Esophagus squamous epithelium (tissue), 5 donors: ENCODE results near the gene CASK. TPM values are rescaled to one million over a fixed set of nuclear protein-coding genes. Genes with fewer than 3 reads are reported as not detected.

Source experiments
- DNase-seq: peaks from one replicate; lab custom pipeline; 2025; lab: John Stamatoyannopoulos, UW
- H3K27ac ChIP-seq, 4 donors: fragments of 200-600 bp; sonication (generic); one replicate each; pipeline ENCODE4 v1.5.1; 2016 to 2019; ENCODE audit warnings: mild to moderate bottlenecking in 1 of 4
- H3K27me3 ChIP-seq, 4 donors: fragments of 200-600 bp; sonication (generic); 1 replicate in 3 of 4; 2 replicates in 1 of 4; pipeline versions ENCODE4 v1.5.1 to v1.6.0; 2017 to 2021; ENCODE audit warnings: antibody characterized with exemption in 1 of 4
- H3K36me3 ChIP-seq, 3 donors: fragments of 200-600 bp; sonication (generic); one replicate each; pipeline ENCODE4 v1.5.1; 2016 to 2019
- H3K4me1 ChIP-seq, 3 donors: fragments of 200-600 bp; sonication (generic); one replicate each; pipeline ENCODE4 v1.5.1; 2017 to 2019
- H3K4me3 ChIP-seq, 4 donors: fragments of 200-600 bp; sonication (generic); 1 replicate in 3 of 4; 2 replicates in 1 of 4; pipeline ENCODE4 v1.5.1; 2016 to 2019; ENCODE audit warnings: mild to moderate bottlenecking in 2 of 4, moderate library complexity in 1 of 4
- H3K9me3 ChIP-seq, 3 donors: fragments of 200-600 bp; sonication (generic); one replicate each; pipeline ENCODE4 v1.5.1; 2016 to 2019
- POLR2A ChIP-seq, 4 donors: fragments of 450-650 bp; IDR thresholded peaks; one replicate each; pipeline ENCODE4 v1.6.1; 2017; ENCODE audit warnings: antibody characterized with exemption in 4 of 4, mild to moderate bottlenecking in 4 of 4, moderate library complexity in 3 of 4
- WGBS, 2 donors: methylation state at CpG; one replicate each; pipeline ENCODE4 v1.1.5; 2018; 5-methylcytosine and 5-hydroxymethylcytosine counted together
- intact Hi-C: fragments of 100-400 bp; cut with DNase I; formaldehyde crosslinking; loops from one replicate; pipeline ENCODE4 v1.15.0; 2022
- total RNA-seq, 4 donors: library from RNA; depleted of rRNA; stranded (reverse); fragments of >200 nt; gene quantifications; one replicate each; pipeline ENCODE4 v1.1.0, GENCODE V29; 2016
- TF ChIP-seq, protein P1 (sequence below), 6 experiments: fragments of 450-650 bp in 4 of 6; fragments of 200-600 bp in 2 of 6; sonication (generic) in 2 of 6; IDR thresholded peaks; one replicate each; pipeline ENCODE4 v1.5.1; 2016 to 2019; ENCODE audit warnings: antibody characterized with exemption in 6 of 6, mild to moderate bottlenecking in 4 of 6, moderate library complexity in 4 of 6
- donor health status: DM: yes; HTN: yes; CAD: no.

The CASK gene
- total RNA-seq, 4 donors from 2014 or later: 32.3 to 57.4 (median 36.0) TPM

- Histone ChIP-seq H3K4me1 (no peaks in the 10 kb centered on the region), H3K9me3 (no peaks in the 10 kb centered on the region), H3K4me3 (no peak overlapping the region), H3K27ac (no peak overlapping the region), H3K27me3 (no peaks in the 10 kb centered on the region), H3K36me3 (no peaks in the 10 kb centered on the region)
- DNase-seq: no peak
- no peak for TF ChIP-seq POLR2A (IDR thresholded peaks at IDR 0.05)
- TF ChIP-seq, protein P1, sequence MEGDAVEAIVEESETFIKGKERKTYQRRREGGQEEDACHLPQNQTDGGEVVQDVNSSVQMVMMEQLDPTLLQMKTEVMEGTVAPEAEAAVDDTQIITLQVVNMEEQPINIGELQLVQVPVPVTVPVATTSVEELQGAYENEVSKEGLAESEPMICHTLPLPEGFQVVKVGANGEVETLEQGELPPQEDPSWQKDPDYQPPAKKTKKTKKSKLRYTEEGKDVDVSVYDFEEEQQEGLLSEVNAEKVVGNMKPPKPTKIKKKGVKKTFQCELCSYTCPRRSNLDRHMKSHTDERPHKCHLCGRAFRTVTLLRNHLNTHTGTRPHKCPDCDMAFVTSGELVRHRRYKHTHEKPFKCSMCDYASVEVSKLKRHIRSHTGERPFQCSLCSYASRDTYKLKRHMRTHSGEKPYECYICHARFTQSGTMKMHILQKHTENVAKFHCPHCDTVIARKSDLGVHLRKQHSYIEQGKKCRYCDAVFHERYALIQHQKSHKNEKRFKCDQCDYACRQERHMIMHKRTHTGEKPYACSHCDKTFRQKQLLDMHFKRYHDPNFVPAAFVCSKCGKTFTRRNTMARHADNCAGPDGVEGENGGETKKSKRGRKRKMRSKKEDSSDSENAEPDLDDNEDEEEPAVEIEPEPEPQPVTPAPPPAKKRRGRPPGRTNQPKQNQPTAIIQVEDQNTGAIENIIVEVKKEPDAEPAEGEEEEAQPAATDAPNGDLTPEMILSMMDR (IDR thresholded peaks at IDR 0.05): no peak
- intact Hi-C loops: no loop called here
- whole genome bisulfite sequencing, 2 donors: 58 to 100% methylated on average over 1 to 3 of the region's 3 CpGs
Observed at GRCh38 chrX:41824551-41824950, 98.8 kb downstream of the CASK start.

DNA sequence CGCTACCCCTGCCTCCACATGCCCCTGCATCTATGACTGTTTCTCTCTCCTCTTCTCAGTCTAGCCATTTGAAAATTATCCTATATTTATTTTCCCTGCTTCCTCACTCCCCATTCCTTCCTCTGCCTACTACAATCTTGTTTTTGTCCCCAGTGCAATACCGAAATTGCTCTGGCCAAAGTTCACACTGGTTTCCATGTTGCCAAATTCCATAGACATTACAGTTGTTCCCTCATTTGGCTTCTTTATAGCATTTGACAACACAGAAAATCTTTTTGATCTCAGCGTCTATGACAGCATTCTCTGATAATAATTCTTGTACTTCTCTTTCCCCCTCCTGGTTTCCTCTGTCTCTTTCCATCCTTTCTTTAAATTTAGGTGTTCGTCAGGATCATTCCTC, 100.0 kb downstream of the CASK start:
- Histone ChIP-seq H3K4me3 (no peak overlapping the region), H3K36me3 (no peaks in the 10 kb centered on the region), H3K9me3 (no peaks in the 10 kb centered on the region), H3K4me1 (no peaks in the 10 kb centered on the region), H3K27me3 (peaks cover 0 to under 1% (median 0%) of the 10 kb centered on the region in 4 donors), H3K27ac (no peak overlapping the region)
- no peak for TF ChIP-seq POLR2A (IDR thresholded peaks at IDR 0.05)
- TF ChIP-seq, protein P1 (IDR thresholded peaks at IDR 0.05): no peak
- 65 to 81% methylated on average over 4 of the region's 4 CpGs for WGBS, 2 donors
- no peak for DNase-seq
- intact Hi-C loops: no loop called here

DNA sequence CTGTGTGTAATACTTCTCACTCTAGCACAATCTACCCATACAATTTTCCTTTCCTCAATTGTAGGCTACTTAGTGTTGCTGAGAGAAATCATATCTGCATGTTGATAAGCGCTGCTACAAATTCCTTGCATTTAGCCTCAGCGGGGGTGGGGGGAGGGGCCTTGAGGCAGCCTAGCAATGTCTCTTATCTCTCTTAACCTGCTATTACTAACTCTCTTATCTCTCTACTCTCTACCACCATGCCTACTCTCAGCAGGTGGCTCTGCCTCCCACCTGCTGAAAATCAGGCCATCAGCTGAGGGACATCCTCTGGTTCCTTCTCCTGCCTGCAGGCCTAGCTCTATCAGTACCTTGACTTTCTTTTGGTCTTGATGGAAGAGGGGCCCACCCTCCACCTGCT, 100.5 kb downstream of the CASK start:
- Histone ChIP-seq H3K36me3 (no peaks in the 10 kb centered on the region), H3K4me3 (no peak overlapping the region), H3K27me3 (peaks cover 0 to 3% (median 0%) of the 10 kb centered on the region in 4 donors), H3K9me3 (no peaks in the 10 kb centered on the region), H3K27ac (no peak overlapping the region), H3K4me1 (no peaks in the 10 kb centered on the region)
- no peak for TF ChIP-seq POLR2A (IDR thresholded peaks at IDR 0.05)
- TF ChIP-seq, protein P1 (IDR thresholded peaks at IDR 0.05): no peak
- intact Hi-C loops: no loop called here
- WGBS, 2 donors: 75 to 94% methylated on average over 2 of the region's 2 CpGs
- no peak for DNase-seq

- WGBS, 2 donors: 60 to 75% methylated on average over 1 to 3 of the region's 5 CpGs
- Histone ChIP-seq H3K9me3 (peaks cover 0 to 5% (median 0%) of the 10 kb centered on the region in 3 donors), H3K27me3 (no peaks in the 10 kb centered on the region), H3K4me1 (no peaks in the 10 kb centered on the region), H3K4me3 (no peak overlapping the region), H3K36me3 (peaks cover 0 to 8% (median 0%) of the 10 kb centered on the region in 3 donors), H3K27ac (no peak overlapping the region)
- TF ChIP-seq POLR2A (IDR thresholded peaks at IDR 0.05): no peak
- TF ChIP-seq, protein P1 (IDR thresholded peaks at IDR 0.05): no peak
- no peak for DNase-seq
- intact Hi-C loops: no loop called here
Observed at GRCh38 chrX:41808047-41808446, 115.3 kb downstream of the CASK start.

GRCh38 chrX:41802958-41803357, 120.4 kb downstream of the CASK start:
- no peak overlapping the region for H3K4me3 ChIP-seq
- no peaks in the 10 kb centered on the region for H3K27me3 ChIP-seq
- intact Hi-C loops: no loop called here
- H3K27ac ChIP-seq: no peak overlapping the region
- TF ChIP-seq, protein P1 (IDR thresholded peaks at IDR 0.05): no peak
- no peak for TF ChIP-seq POLR2A (IDR thresholded peaks at IDR 0.05)
- no peak for DNase-seq
- H3K4me1 ChIP-seq: no peaks in the 10 kb centered on the region
- no peaks in the 10 kb centered on the region for H3K9me3 ChIP-seq
- 76 to 77% methylated on average over 6 of the region's 6 CpGs for WGBS, 2 donors
- H3K36me3 ChIP-seq: no peaks in the 10 kb centered on the region
